Activated T-helper 17 cell treated with anti-CD3 and anti-CD28 coated beads, Interleukin-2, amount 50 U/mL, for 72 hours (primary cell): ENCODE measurements around the gene SH2D3A. TPM values are rescaled to one million over a fixed set of nuclear protein-coding genes. Genes with fewer than 3 reads are reported as not detected.
A peak's percentile ranks its signal among the peaks of the same experiment; 100 is the strongest.

ENCODE experiments used
- ATAC-seq: fragments of 150-1000 bp; cut with Tn5 transposase; replicated peaks from 2 replicates; pipeline ENCODE4 v1.10.0; 2021; ENCODE audit warnings: mild to moderate bottlenecking, moderate library complexity
- H3K27ac Mint-ChIP-seq: one replicate; pipeline ENCODE4 v1.8.0; 2022; ENCODE audit warnings: mixed read lengths
- H3K27me3 Mint-ChIP-seq: one replicate; pipeline ENCODE4 v1.8.0; 2022; ENCODE audit warnings: mixed read lengths
- H3K36me3 Mint-ChIP-seq: one replicate; pipeline ENCODE4 v1.8.0; 2022; ENCODE audit warnings: low read depth, mild to moderate bottlenecking, mixed read lengths
- H3K4me1 Mint-ChIP-seq: one replicate; pipeline ENCODE4 v1.8.0; 2022; ENCODE audit warnings: mixed read lengths
- H3K4me3 Mint-ChIP-seq: one replicate; pipeline ENCODE4 v1.8.0; 2022; ENCODE audit warnings: mild to moderate bottlenecking, mixed read lengths
- H3K9me3 Mint-ChIP-seq: one replicate; pipeline ENCODE4 v1.8.0; 2022; ENCODE audit warnings: mixed read lengths
- total RNA-seq, 2 donors: library from RNA; stranded (reverse); gene quantifications; one replicate each; pipeline ENCODE4 v1.2.3, GENCODE V29; 2022

SH2D3A gene
- total RNA-seq, 2 donors from 2014 or later, result 21.1 to 21.2 TPM

DNA sequence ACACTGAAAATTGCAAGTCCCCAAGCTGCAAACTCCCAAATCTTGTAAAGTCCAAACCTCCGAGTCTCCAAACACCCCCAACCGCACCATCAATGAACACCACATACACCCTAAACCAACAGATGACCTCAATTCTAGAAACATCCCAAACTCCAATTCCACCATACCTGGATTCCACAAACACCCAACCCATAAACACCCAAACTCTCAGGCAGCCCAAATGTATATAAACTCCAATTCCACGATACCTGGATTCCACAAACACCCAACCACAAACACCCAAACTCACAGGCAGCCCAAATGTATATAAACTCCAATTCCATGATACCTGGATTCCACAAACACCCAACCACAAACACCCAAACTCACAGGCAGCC lies 47.3 kb downstream of the SH2D3A start:
- H3K27me3 Mint-ChIP-seq, result peaks cover 3% of the 10 kb centered on the region
- peaks cover 3% of the 10 kb centered on the region for H3K9me3 Mint-ChIP-seq
- peaks cover 8% of the 10 kb centered on the region for H3K4me1 Mint-ChIP-seq
- no peak overlapping the region for H3K27ac Mint-ChIP-seq
- no peaks in the 10 kb centered on the region for H3K36me3 Mint-ChIP-seq
- no peak overlapping the region for H3K4me3 Mint-ChIP-seq
- ATAC-seq, result no peak

DNA sequence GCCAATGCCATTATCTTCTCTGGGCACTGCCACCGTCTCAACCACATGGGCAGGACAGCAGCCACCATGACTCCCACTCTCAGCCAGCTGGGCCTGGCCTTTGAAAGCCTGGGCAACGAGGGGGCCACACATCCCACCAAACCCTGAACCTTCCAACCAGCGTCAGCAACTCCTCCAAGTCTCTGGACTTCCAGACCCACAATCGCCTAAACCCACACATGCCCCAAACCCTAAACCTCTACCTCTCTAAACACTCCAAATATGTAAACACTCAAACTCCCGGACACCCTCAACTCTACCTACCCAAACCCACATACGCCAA lies 47.7 kb downstream of the SH2D3A start:
- no peak for ATAC-seq
- H3K9me3 Mint-ChIP-seq, result peaks cover 3% of the 10 kb centered on the region
- peaks cover 3% of the 10 kb centered on the region for H3K27me3 Mint-ChIP-seq
- no peaks in the 10 kb centered on the region for H3K36me3 Mint-ChIP-seq
- H3K4me1 Mint-ChIP-seq, result peaks cover 8% of the 10 kb centered on the region
- no peak overlapping the region for H3K4me3 Mint-ChIP-seq
- no peak overlapping the region for H3K27ac Mint-ChIP-seq

DNA sequence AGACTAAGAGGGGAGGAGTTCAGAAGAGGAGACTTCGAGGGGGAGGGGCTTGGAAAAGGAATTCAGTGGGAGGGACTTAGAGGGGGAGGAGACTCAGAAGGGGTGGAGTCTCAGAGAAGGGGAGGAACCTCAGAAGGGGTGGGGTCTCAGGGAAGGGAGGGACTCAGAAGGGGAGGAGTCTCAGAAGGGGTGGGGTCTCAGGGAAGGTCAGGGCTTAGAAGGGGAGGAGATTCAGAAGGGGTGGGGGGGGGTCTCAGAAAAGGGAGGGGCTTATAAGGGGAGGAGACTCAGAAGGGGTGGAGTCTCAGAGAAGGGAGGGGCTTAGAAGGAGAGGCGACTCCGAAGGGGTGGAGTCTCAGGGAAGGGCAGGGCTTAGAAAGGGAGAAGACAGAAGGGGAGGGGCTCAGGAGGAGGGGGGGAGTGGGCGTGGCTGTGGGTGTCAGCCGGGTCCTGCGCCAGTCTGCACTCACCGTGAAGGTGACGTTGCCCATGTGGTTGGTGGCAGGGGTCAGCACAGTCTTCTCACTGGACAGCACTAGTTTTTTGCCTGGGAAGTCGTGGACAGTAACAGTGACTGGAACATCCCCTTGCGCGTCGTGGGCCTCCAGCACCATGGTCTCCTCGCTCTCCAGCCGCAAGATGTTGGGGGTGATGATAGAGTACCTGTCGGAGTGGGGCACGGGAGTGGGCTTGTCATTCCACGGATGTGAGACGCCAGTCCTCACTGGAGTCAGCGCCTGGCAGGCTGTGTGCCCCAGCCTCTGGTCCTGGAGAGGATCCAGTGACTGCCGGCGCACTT lies 48.3 kb downstream of the SH2D3A start:
- Mint-ChIP-seq H3K4me1 (peaks cover 8% of the 10 kb centered on the region), H3K27ac (no peak overlapping the region), H3K27me3 (peaks cover 3% of the 10 kb centered on the region), H3K36me3 (no peaks in the 10 kb centered on the region), H3K4me3 (no peak overlapping the region), H3K9me3 (peaks cover 3% of the 10 kb centered on the region)
- ATAC-seq, result peak; percentile 58

DNA sequence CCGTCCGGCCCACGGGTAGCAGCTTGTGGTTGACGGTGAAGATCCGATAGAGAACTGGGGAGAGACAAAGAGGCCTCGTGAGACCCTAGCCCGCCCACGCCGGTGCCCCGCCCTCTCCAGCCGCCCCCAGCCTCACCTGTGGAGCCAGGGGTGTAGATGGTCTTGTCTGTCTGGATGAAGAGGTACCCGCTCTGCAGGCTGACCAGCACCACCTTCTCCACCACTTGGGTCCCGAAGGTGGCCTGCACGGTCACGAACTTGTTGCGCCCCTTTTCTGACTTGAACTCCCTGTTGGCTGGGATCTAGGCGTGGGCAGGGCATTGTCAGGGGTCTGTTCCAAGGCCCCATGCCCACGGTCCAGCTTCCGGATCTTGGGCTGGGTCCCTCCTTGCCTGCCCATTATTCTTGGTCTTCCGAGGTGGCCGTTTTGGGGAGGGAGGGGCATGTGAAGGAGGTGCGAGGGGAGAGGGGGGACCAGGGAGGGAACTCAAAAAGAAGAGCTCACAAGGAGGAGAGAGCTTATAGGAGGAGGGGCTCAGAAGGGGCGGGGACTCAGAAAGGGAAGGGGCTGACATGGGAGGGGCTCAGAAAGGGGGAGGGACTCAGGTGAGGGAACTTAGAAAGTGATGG lies 49.0 kb downstream of the SH2D3A start:
- ATAC-seq, result no peak
- Mint-ChIP-seq H3K27me3 (peaks cover 3% of the 10 kb centered on the region), H3K27ac (no peak overlapping the region), H3K4me1 (peaks cover 8% of the 10 kb centered on the region), H3K4me3 (no peak overlapping the region), H3K36me3 (no peaks in the 10 kb centered on the region), H3K9me3 (peaks cover 3% of the 10 kb centered on the region)

DNA sequence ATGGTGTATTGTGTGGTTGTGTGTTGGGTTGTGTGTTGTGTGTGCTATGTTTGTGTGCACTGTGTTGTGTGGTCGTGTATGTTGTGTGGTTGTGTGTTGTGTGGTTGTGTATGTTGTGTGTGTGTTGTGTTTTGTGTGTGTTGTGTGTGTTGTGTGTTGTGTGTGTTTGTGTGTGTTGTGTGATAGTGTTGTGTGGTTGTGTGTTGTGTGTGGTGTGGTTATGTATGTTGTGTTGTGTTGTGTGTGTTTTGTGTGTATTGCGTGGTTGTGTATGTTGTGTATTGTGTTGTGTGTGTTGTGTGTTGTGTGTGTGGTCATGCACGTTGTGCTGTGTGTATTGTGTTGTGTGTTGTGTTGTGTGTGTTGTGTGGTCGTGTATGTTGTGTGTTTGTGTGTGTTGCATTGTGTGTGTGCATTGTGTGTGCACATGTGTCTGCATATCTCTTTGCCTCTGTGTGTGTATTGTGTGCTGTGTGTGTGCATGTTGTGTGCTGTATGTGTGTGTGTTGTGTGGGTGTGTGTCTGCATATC lies 49.7 kb downstream of the SH2D3A start:
- Mint-ChIP-seq H3K4me3 (no peak overlapping the region), H3K27ac (no peak overlapping the region), H3K9me3 (peaks cover 3% of the 10 kb centered on the region), H3K36me3 (no peaks in the 10 kb centered on the region), H3K4me1 (peaks cover 8% of the 10 kb centered on the region), H3K27me3 (peaks cover 3% of the 10 kb centered on the region)
- ATAC-seq, result no peak

DNA sequence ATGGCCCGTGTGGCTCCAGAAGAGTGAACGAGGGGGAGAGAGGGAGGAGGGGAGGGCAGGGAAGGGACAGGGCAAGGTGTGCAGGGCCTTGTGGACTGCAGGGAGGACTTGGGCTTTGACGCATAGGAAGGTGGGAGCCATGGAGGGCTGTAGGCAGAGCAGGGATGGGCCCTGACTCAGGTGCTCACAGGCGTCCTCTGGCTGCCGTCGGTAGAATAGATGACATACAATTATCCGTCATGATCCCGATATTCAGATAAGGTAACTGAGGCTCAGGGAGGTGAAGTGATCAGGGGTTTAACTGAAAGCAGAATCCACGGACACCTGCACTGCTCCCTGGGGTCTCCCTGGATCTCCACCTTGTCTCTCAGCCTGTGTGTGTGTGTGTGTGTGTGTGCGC lies 50.2 kb downstream of the SH2D3A start:
- H3K27me3 Mint-ChIP-seq, result peaks cover 3% of the 10 kb centered on the region
- no peak overlapping the region for H3K27ac Mint-ChIP-seq

DNA sequence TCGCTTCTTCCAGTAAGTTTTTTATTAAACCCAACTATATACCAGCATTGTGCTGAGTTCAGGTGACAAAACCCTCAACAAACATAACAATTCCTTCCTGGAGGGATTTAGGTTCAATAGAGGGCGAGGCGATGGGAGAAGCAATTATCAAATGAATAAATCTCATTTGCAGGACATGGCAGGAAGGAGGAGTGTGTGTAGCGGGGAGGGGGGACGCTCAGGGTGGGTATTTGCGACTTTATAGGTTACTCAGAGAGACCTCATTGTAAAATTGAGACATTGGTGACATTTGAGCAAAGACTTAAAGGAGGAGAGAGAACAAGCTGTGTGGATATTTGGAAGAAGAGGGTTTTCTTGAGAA lies 50.6 kb downstream of the SH2D3A start:
- H3K27me3 Mint-ChIP-seq, result peaks cover 3% of the 10 kb centered on the region

More for the DNA sequence above, 50.2 kb downstream of the SH2D3A start:
- peak; percentile 29 for ATAC-seq
- Mint-ChIP-seq H3K36me3 (no peaks in the 10 kb centered on the region), H3K4me1 (peaks cover 8% of the 10 kb centered on the region), H3K9me3 (peaks cover 3% of the 10 kb centered on the region), H3K4me3 (no peak overlapping the region)

DNA sequence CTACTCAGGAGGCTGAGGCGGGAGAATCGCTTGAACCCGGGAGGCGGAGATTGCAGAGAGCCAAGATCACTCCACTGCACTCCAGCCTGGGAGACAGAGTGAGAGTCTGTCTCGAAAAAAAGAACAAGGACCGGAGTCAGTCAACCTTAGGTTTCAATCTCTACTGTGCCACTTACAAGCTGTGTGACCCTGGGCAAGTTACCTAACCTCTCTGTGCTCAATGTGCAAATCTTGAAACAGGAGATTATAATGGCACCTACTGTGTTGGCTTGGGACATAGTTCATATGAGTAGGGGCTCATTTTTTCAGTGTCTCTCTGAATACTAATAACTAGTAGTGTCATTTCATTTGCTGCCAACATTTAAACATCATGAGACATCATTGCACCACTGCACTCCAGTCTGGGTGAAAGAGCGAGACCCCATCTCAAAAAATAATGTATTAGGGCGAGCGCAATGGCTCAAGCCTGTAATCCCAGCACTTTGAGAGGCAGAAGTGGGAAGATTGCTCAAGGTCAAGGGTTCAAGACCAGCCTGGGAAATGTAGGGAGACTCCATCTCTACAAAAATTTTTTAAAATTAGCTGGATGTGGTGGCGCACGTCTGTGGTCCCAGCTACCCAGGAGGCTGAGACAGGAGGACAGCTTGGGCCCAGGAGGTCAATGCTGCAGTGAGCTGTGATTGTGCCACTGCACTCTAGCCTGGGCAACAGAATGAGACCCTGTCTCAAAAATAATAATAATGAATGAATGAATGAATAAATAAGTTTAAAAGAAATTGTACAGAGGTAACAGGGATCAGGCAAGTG lies 52.3 kb downstream of the SH2D3A start:
- Mint-ChIP-seq H3K9me3 (peaks cover 3% of the 10 kb centered on the region), H3K27me3 (peaks cover 17% of the 10 kb centered on the region), H3K4me3 (no peak overlapping the region), H3K27ac (no peak overlapping the region), H3K4me1 (peaks cover 15% of the 10 kb centered on the region), H3K36me3 (no peaks in the 10 kb centered on the region)
- ATAC-seq, result no peak

More for the DNA sequence above, 50.6 kb downstream of the SH2D3A start:
- H3K4me3 Mint-ChIP-seq, result no peak overlapping the region
- H3K4me1 Mint-ChIP-seq, result peaks cover 8% of the 10 kb centered on the region
- no peak for ATAC-seq
- no peaks in the 10 kb centered on the region for H3K36me3 Mint-ChIP-seq
- peaks cover 3% of the 10 kb centered on the region for H3K9me3 Mint-ChIP-seq
- no peak overlapping the region for H3K27ac Mint-ChIP-seq

DNA sequence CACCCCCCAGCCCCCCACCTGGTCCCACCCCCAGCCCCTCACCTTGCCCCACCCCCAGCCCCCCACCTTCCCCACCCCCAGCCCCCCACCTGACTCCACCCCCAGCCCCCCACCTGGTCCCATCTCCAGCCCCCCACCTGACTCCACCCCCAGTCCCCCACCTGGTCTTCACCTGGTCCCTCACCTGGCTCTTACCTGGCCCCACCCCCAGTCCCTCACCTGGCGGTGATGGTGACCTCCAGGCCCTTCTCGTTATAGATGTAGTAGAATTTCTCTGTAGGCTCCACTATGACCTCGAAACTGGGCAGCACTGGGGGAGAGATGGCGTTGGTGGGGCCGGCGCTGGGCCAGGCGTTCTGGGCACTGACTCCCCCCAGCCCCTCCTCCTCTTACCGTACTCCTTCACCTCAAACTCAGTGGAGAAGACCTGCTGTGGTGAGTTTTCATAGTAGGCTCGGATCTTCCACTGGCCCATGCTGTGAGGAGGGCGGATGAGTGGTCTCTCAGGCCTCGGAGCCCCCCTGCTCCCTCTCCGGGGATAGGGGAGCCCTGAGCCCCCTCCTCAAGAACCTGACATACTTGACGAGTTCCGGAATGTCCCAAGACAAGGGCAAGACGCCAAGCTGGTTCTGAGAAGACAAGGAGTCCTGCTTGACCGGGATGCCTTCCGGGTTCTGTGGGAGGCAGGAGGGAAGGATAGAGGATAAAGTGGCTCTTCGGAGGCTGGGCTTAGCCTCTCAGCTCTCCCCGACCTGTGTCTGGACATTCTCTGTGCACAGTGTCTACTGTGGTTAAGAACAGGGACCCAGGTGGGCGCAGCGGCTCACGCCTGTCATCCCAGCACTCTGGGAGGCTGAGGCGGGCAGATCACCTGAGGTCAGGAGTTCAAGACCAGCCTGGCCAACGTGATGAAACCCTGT lies 53.2 kb downstream of the SH2D3A start:
- no peaks in the 10 kb centered on the region for H3K36me3 Mint-ChIP-seq
- no peak for ATAC-seq
- H3K27me3 Mint-ChIP-seq, result peaks cover 26% of the 10 kb centered on the region
- H3K27ac Mint-ChIP-seq, result no peak overlapping the region
- H3K9me3 Mint-ChIP-seq, result peaks cover 3% of the 10 kb centered on the region
- peaks cover 16% of the 10 kb centered on the region for H3K4me1 Mint-ChIP-seq
- H3K4me3 Mint-ChIP-seq, result no peak overlapping the region

DNA sequence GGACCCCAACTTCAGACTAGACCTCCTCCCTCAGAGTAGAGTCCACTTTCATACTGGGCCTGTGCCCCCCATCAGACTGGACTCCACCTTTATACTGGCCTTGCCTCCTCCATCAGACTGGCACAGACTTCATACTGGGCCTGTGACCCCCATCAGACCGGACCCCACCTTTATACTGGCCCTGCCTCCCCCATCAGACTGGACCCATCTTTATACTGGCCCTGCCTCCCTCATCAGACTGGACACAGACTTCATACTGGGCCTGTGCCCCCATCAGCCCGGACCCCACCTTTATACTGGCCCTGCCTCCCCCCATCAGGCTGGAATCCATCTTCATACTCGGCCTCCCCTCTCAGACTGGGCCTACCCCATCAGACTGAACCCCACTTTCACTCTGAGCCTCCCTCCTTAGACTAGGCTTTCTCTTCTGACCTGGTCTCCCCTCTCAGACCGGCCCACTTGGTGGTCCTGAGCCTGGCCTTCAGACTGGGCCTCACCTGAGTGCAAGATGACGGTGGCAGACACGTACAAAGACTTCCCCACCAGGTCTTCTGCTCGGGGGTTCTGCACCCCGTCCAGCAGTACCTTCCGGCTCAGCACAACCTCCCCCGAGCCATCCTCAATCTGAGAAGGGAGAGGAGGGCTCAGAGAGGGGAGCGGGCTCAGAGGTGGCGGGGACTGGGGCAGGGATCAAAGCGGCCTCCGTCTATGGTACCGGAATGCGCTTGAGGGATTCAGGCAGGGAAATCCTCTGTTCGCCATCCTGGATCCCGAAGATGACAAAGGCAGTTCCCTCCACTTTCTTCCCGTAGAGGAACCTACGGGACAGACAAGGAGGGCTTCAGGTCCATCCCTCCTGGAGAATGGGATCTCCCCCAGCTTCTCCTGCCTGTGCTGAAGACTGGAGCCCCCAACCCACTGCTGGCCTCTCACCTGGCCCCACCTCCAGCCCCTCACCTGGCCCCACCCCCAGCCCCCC lies 54.3 kb downstream of the SH2D3A start:
- H3K36me3 Mint-ChIP-seq, result no peaks in the 10 kb centered on the region
- no peak for ATAC-seq
- H3K4me1 Mint-ChIP-seq, result peaks cover 16% of the 10 kb centered on the region
- H3K4me3 Mint-ChIP-seq, result no peak overlapping the region
- H3K27me3 Mint-ChIP-seq, result peaks cover 34% of the 10 kb centered on the region
- H3K27ac Mint-ChIP-seq, result no peak overlapping the region
- H3K9me3 Mint-ChIP-seq, result peaks cover 3% of the 10 kb centered on the region

DNA sequence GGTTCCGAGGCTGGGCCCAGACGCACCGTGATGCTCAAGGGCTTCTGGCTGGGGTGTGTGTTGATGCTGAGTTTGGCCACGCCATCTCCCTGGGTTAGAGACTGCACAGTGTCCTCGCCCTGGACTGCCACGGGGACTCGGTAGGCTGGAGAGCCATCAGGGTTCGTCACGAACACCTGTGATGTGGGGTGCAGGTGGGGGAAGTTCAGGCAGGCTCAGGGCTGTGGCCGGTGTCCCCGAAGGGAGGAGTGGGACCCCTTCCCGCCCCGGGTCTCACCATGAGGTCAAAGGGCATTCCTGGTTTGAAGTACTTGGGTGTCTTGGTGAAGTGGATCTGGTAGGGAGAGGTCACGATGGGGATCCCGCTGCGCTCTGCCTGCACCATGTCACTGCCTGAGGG lies 55.0 kb downstream of the SH2D3A start:
- H3K27me3 Mint-ChIP-seq, result peaks cover 33% of the 10 kb centered on the region
- no peak overlapping the region for H3K4me3 Mint-ChIP-seq
- H3K9me3 Mint-ChIP-seq, result no peaks in the 10 kb centered on the region
- H3K27ac Mint-ChIP-seq, result no peak overlapping the region
- H3K36me3 Mint-ChIP-seq, result no peaks in the 10 kb centered on the region
- peaks cover 10% of the 10 kb centered on the region for H3K4me1 Mint-ChIP-seq
- ATAC-seq, result no peak

DNA sequence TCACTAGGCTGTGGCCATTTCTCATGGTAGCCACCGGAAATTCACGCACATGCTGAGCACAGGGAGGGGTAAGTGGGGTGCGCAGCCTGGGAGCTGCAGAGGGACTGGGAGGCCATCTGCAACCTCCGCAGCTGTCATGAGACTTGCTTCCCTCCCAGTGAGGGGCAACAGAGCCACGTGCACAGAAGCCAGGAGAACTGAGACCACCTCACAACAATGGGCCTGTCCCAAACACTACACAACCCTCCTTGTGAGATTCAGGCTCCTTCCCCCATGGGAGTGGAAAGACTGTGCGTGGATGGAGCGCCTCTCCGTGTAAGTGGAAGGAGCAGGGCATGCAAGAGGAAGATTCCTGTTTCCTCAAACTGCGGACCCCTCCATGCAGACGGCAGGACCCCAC lies 55.6 kb downstream of the SH2D3A start:
- peaks cover 8% of the 10 kb centered on the region for H3K4me1 Mint-ChIP-seq
- H3K36me3 Mint-ChIP-seq, result no peaks in the 10 kb centered on the region
- no peak for ATAC-seq

DNA sequence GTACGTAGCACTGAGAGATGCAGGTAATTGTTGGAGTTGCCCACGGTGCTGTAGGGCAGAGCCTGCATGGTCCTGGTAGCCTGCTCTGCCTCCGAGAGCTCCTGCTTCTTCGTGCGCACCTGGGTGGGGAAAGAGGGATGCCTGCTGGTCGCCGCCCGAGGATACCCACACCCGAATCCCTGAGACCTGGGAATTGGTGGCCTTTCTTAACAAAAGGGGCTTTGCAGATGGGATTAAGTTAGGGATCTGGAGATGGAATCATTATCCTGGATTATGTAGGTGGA lies 56.2 kb downstream of the SH2D3A start:
- peaks cover 8% of the 10 kb centered on the region for H3K4me1 Mint-ChIP-seq
- no peaks in the 10 kb centered on the region for H3K36me3 Mint-ChIP-seq
- peak overlapping the region; percentile 60 for H3K27ac Mint-ChIP-seq
- peaks cover 33% of the 10 kb centered on the region for H3K27me3 Mint-ChIP-seq
- peak overlapping the region; percentile 52 for H3K4me3 Mint-ChIP-seq
- no peak for ATAC-seq
- no peaks in the 10 kb centered on the region for H3K9me3 Mint-ChIP-seq

More for the DNA sequence above, 55.6 kb downstream of the SH2D3A start:
- Mint-ChIP-seq H3K27ac (no peak overlapping the region), H3K27me3 (peaks cover 33% of the 10 kb centered on the region), H3K4me3 (no peak overlapping the region), H3K9me3 (no peaks in the 10 kb centered on the region)
